Hindlimb muscle (tissue), 1 donor: Measurements from ENCODE around the gene LRRC75A. TPM values are rescaled to one million over a fixed set of nuclear protein-coding genes. Genes with fewer than 3 reads are reported as not detected.
"Not testable (repeated sequence)": the region's sequence is repeated elsewhere in the genome, so short reads cannot be mapped to it uniquely, and the experiment has no call there.

Experiments used
- DNase-seq: peaks from one replicate; pipeline ENCODE4 v3.0.0-alpha.2; 2013
- polyA plus RNA-seq: library from polyadenylated mRNA; unstranded; fragments of 120-200 nt; gene quantifications from one replicate; pipeline ENCODE4 v1.2.1, GENCODE V29; 2013; ENCODE audit not compliant: insufficient read length

Gene LRRC75A
- polyA plus RNA-seq, 1 donor: 5.8 TPM

DNA sequence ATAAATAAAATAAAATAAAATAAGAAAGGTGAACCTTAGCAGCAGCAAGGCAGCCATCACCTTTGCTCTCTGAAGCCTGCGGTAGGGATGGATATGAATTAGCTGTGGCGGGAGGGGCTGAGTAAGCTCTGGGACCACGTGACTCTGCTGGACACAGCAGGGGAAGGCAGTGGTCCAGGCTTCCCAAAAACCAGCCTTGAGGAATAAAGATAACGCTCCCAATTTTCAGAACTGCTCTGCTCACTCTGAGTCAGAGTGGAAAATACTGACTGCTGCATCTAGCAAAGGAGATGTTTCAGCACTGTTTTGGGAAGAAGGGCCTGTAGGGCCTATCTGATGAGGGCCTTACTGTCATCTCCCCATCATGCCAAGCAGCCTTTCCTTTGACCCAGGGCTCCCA is 96.1 kb downstream of the LRRC75A start:
- DNase-seq: not testable (repeated sequence)

DNA sequence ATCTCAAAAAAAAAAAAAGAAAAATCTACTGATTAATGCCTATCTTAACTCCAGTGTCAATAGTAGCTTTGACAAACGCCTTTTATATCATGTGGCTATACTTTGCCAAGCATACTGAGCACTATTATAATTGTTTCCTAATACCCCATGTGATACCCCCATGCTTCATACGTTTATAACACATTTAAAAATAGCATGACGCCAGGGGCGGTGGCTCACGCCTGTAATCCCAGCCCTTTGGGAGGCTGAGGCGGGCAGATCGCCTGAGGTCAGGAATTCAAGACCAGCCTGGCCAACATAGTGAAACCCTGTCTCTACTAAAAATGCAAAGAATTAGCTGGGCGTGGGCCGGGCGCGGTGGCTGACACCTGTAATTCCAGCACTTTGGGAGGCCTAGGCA is 99.5 kb downstream of the LRRC75A start:
- not testable (repeated sequence) for DNase-seq

Other genes starting within 250 kb of the LRRC75A start
- 42.6 TPM for gene CENPV, start 138.7 kb downstream of the LRRC75A start, polyA plus RNA-seq
- gene UBB, start 111.1 kb downstream of the LRRC75A start, polyA plus RNA-seq: 1,494 TPM
- 4.6 TPM for gene TRPV2, start 76.6 kb downstream of the LRRC75A start, polyA plus RNA-seq
- gene ZNF287, start 77.0 kb upstream of the LRRC75A start, polyA plus RNA-seq: 4.9 TPM
- gene ZNF624, start 161.7 kb upstream of the LRRC75A start, polyA plus RNA-seq: 6.4 TPM
- 3.8 TPM for gene CCDC144A, start 198.0 kb upstream of the LRRC75A start, polyA plus RNA-seq